ENCODE measurements around the gene ZNF224. TPM values are rescaled to one million over a fixed set of nuclear protein-coding genes. Genes with fewer than 3 reads are reported as not detected.

ZNF224 gene
- total and polyA plus RNA-seq, 2 of the 13 experiments (the other 11 are each of a cell fraction or from before 2014, with no cell fraction given) = 13.0 to 16.1 TPM

GRCh38 chr19:44113138-44113783 lies 19.1 kb downstream of the ZNF224 start, which contains the start of gene ZNF225 (continued):
- TF ChIP-seq NR2C2 (CRISPR knock-in tag; IDR thresholded peaks at IDR 0.05; ENCODE audit: borderline replicate concordance) (peak; percentile 99), CEBPZ (IDR thresholded peaks at IDR 0.05; ENCODE audit: low read length) (no peak), POLR2AphosphoS2 (IDR thresholded peaks at IDR 0.05; ENCODE audit: low read depth, low read length) (no peak), SNRNP70 (IDR thresholded peaks at IDR 0.05; ENCODE audit: low read depth, low read length) (no peak), DNMT3B (CRISPR knock-in tag; conservative IDR thresholded peaks at IDR 0.05) (no peak), ZBTB46 (CRISPR knock-in tag; IDR thresholded peaks at IDR 0.05; ENCODE audit: borderline replicate concordance) (no peak), ZNF44 (CRISPR knock-in tag; IDR thresholded peaks at IDR 0.05) (0 out of 2 replicates have a peak, but pooled peaks have one; percentile 48), TARDBP (CRISPR knock-in tag; IDR thresholded peaks at IDR 0.05) (peak; percentile 91), ZNF256 (CRISPR knock-in tag; conservative IDR thresholded peaks at IDR 0.05) (no peak), SMARCE1 (IDR thresholded peaks at IDR 0.05; ENCODE audit: borderline replicate concordance) (no peak), EED (CRISPR knock-in tag; IDR thresholded peaks at IDR 0.05) (no peak), IKZF5 (CRISPR knock-in tag; IDR thresholded peaks at IDR 0.05) (peak; percentile 75), ZNF496 (CRISPR knock-in tag; IDR thresholded peaks at IDR 0.05; ENCODE audit: insufficient replicate concordance) (no peak), ZNF619 (CRISPR knock-in tag; IDR thresholded peaks at IDR 0.05) (peak; percentile 59; the same call in 1 of the 2 replicates), BHLHE40 (IDR thresholded peaks at IDR 0.05; ENCODE audit: low read length) (peak; percentile 9; the same call in 1 of the 2 replicates), ZNF331 (CRISPR knock-in tag; IDR thresholded peaks at IDR 0.05) (no peak; the same call in 1 of the 2 replicates), CEBPB (IDR thresholded peaks at IDR 0.05; ENCODE audit: borderline replicate concordance, low read depth, low read length) (no peak), SALL2 (CRISPR knock-in tag; IDR thresholded peaks at IDR 0.05) (no peak), TCF12 (IDR thresholded peaks at IDR 0.05) (no peak), TCF12 (CRISPR knock-in tag; IDR thresholded peaks at IDR 0.05) (no peak), GATAD2A (CRISPR knock-in tag; IDR thresholded peaks at IDR 0.05) (no peak), RARG (CRISPR knock-in tag; IDR thresholded peaks at IDR 0.05; ENCODE audit: low read depth) (no peak), MED1 (CRISPR knock-in tag; IDR thresholded peaks at IDR 0.05) (peak; percentile 59; the same call in 1 of the 2 replicates), WIZ (CRISPR knock-in tag; IDR thresholded peaks at IDR 0.05) (no peak)

Measured in HepG2 (cell line).